ENCODE results near the gene HAPLN3. TPM values are rescaled to one million over a fixed set of nuclear protein-coding genes. Genes with fewer than 3 reads are reported as not detected.
"Not testable (repeated sequence)": the region's sequence is repeated elsewhere in the genome, so short reads cannot be mapped to it uniquely, and the experiment has no call there.

Gene HAPLN3
- total and polyA plus RNA-seq, 11 donors: 1.2 to 32.9 (median 3.3) TPM

DNA sequence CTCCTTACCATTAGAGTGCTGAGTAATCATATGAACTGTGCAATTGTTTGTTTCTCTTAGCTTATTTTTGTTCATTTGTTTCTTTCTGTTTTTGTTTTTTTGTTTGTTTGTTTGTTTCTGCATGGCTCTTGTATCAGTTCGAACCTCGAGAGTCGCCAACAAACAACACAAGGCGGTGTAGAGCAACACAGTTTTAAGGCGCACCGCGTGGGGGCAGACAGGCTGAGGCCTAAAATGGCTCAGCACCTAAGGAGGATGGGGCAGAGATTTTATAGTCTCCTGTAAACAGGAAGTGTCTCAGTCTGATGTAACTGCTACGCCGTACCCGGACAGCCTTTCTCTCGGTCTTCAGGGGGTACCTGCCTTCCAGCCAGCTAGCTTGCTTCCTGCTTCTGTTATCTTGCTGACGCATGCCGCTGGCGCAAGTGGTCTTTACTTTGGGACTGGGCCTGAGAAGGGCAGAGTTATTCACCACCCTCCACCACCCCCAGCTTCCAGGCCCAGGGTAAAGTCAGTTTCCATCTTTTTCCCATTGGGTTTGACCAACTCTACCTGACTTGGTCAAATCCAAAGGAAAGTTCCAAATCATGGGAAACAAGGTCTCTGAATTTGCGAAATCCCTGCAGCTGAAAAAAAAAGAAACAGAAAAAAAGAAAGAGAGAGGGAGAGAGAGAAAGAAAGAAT lies 43.6 kb upstream of the HAPLN3 start:
- H3K27me3 ChIP-seq: no peaks in the 10 kb centered on the region
- H3K4me1 ChIP-seq: peaks cover 0 to 10% (median 0%) of the 10 kb centered on the region in 12 donors
- H3K36me3 ChIP-seq: no peaks in the 10 kb centered on the region
- H3K4me3 ChIP-seq: no peak overlapping the region
- 84 to 89% (median 86%) methylated on average over 15 of the region's 15 CpGs for WGBS, 4 donors
- DNase-seq (no peak), ATAC-seq (no peak)
- H3K27ac ChIP-seq: no peak overlapping the region
- H3K9me3 ChIP-seq: no peaks in the 10 kb centered on the region
- TF ChIP-seq POLR2A (IDR thresholded peaks at IDR 0.05) (no peak), CTCF (IDR thresholded peaks at IDR 0.05) (no peak)
- intact Hi-C loops (cut with DNase I): no loop called here

GRCh38 chr15:88934449-88934848 lies 39.1 kb upstream of the HAPLN3 start:
- H3K27ac ChIP-seq, H3K27me3 ChIP-seq, H3K4me3 ChIP-seq, ATAC-seq, H3K36me3 ChIP-seq, H3K9me3 ChIP-seq, DNase-seq: not testable (repeated sequence)
- peaks cover 0 to 29% (median 20%) of the 10 kb centered on the region in 12 donors for H3K4me1 ChIP-seq
- intact Hi-C loops (cut with DNase I): loop anchor here in 1 of 10 donors (5.0 kb wide), 1 partner anchor 48 kb away; no protein-coding TSS in a partner anchor
- 70 to 97% (median 84%) methylated on average over 4 of the region's 4 CpGs for WGBS, 4 donors

GRCh38 chr15:88932875-88933330 lies 37.6 kb upstream of the HAPLN3 start:
- Histone ChIP-seq H3K4me3 (no peak overlapping the region), H3K27ac (peak overlapping the region; percentile 65 to 85 (median 72)), H3K4me1 (peaks cover 0 to 25% (median 19%) of the 10 kb centered on the region in 12 donors), H3K9me3 (peaks cover 0 to 7% (median 0%) of the 10 kb centered on the region in 12 donors), H3K36me3 (no peaks in the 10 kb centered on the region), H3K27me3 (no peaks in the 10 kb centered on the region)
- TF ChIP-seq CTCF (IDR thresholded peaks at IDR 0.05) (no peak), POLR2A (IDR thresholded peaks at IDR 0.05) (no peak)
- intact Hi-C loops (cut with DNase I): loop anchor here in 2 of 10 donors (2.0 to 5.0 kb wide), 2 partner anchors 49 to 50 kb away; no protein-coding TSS in a partner anchor
- DNase-seq (peak in 2 of 5 donors; percentile 50 to 57), ATAC-seq (peak; percentile 71 to 85 (median 80))
- 36 to 55% (median 45%) methylated on average over 1 of the region's 1 CpG for WGBS, 4 donors

- 33 to 57% (median 37%) methylated on average over 4 of the region's 4 CpGs for WGBS, 4 donors
- intact Hi-C loops (cut with DNase I): loop anchor here in 2 of 10 donors (2.0 to 5.0 kb wide), 2 partner anchors 50 kb away; no protein-coding TSS in a partner anchor
- Histone ChIP-seq H3K4me3 (no peak overlapping the region), H3K27ac (peak overlapping the region; percentile 65 to 85 (median 72)), H3K9me3 (peaks cover 0 to 9% (median 0%) of the 10 kb centered on the region in 12 donors), H3K27me3 (no peaks in the 10 kb centered on the region), H3K4me1 (peaks cover 0 to 25% (median 19%) of the 10 kb centered on the region in 12 donors), H3K36me3 (no peaks in the 10 kb centered on the region)
- no peak for TF ChIP-seq POLR2A (IDR thresholded peaks at IDR 0.05)
- peak in 4 of 5 donors; percentile 29 to 71 (median 50) for DNase-seq
- peak; percentile 74 to 94 (median 90) for ATAC-seq
Observed at GRCh38 chr15:88932271-88932874, 37.0 kb upstream of the HAPLN3 start.

GRCh38 chr15:88930579-88930978 lies 35.2 kb upstream of the HAPLN3 start:
- WGBS, 4 donors: 96 to 99% (median 97%) methylated on average over 2 of the region's 2 CpGs
- ATAC-seq: no peak
- Histone ChIP-seq H3K4me3 (no peak overlapping the region), H3K27ac (no peak overlapping the region), H3K36me3 (no peaks in the 10 kb centered on the region), H3K9me3 (peaks cover 0 to 9% (median 0%) of the 10 kb centered on the region in 12 donors), H3K4me1 (peaks cover 0 to 29% (median 19%) of the 10 kb centered on the region in 12 donors), H3K27me3 (no peaks in the 10 kb centered on the region)
- intact Hi-C loops (cut with DNase I): loop anchor here in 1 of 10 donors (5.0 kb wide), 1 partner anchor 52 kb away; no protein-coding TSS in a partner anchor
- TF ChIP-seq CTCF (IDR thresholded peaks at IDR 0.05) (no peak), POLR2A (IDR thresholded peaks at IDR 0.05) (no peak)
- no peak for DNase-seq

GRCh38 chr15:88929358-88930098 lies 34.2 kb upstream of the HAPLN3 start:
- H3K27ac ChIP-seq, H3K9me3 ChIP-seq, ATAC-seq, DNase-seq, H3K4me3 ChIP-seq, H3K27me3 ChIP-seq, H3K36me3 ChIP-seq: not testable (repeated sequence)
- H3K4me1 ChIP-seq: peaks cover 0 to 31% (median 19%) of the 10 kb centered on the region in 12 donors
- intact Hi-C loops (cut with DNase I): loop anchor here in 1 of 10 donors (5.0 kb wide), 1 partner anchor 53 kb away; no protein-coding TSS in a partner anchor
- WGBS, 4 donors: 76 to 82% (median 79%) methylated on average over 3 of the region's 3 CpGs

GRCh38 chr15:88928192-88928591 lies 32.8 kb upstream of the HAPLN3 start:
- intact Hi-C loops (cut with DNase I); H3K27me3 ChIP-seq; ATAC-seq: not testable (repeated sequence)

More at GRCh38 chr15:88928192-88928591, 32.8 kb upstream of the HAPLN3 start:
- H3K27ac ChIP-seq, H3K9me3 ChIP-seq, DNase-seq, H3K4me3 ChIP-seq, H3K36me3 ChIP-seq: not testable (repeated sequence)
- peaks cover 0 to 25% (median 16%) of the 10 kb centered on the region in 12 donors for H3K4me1 ChIP-seq
